IPS-NIHi7 (cell line): ENCODE measurements around the gene TFPI2.
A peak's percentile ranks its signal among the peaks of the same experiment; 100 is the strongest.

ENCODE experiments used
- DNase-seq: peaks from one replicate; pipeline ENCODE4 v3.0.0; 2012; ENCODE audit warnings: mixed read lengths; ENCODE audit errors: extremely low spot score

The TFPI2 gene

DNA sequence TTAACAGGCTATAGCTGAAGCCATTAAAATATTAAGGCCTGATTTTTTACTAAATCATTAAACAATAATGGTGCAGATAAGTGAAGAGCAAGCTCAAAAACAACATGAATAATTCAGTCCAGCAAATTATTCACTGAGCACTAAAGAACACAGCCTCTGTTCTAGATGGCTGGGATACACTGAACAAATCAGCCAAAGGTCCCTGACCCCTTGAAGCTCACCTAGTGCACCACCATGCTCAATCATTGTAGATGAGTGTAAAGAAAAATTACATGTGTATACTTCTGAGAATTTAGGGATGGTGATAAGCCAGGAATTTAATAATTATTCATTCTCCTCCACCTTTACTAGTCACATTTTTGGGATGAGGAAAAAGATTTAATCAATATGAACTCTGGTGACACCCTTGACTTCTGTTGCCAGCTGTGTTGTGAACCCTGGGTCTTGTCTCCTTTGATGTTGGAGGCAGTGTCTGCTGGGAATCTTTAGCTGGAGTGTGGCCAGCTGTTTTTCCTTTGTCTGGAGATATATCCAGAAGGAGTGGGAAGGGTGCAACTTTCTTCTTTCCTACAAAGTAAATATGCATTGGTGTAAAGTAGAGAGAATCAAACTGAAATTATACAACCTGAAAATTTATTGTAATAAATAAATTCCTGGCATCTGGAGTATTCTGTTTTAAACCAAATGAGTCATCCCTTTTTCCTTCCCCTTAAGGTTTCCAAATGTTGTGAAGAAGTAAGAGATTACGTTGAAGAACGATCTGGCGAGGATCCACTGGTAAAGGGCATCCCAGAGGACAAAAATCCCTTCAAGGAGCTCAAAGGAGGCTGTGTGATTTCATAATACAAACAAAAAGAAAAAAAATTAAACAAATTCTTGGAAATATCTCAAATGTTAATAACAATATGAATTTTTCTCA lies 19.8 kb upstream of the TFPI2 start:
- no peak for DNase-seq

DNA sequence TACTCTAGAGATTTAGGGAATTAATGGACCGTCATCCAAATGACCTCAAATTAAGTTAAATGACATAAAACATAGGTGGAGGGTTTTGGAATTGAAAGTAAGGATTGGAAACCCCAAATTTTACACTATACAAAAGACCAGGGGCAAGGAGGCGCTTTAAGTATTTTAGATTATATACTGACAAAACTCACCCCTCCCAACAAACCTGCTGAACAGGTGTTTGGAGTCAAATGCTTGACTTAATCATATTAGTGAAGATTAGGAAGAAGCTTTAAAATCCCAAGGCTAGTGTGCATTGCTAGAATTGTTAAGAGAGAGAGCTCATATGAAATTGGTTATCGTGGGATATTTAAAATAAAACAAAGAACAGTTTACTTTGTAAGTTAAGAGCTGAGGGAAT lies 15.7 kb upstream of the TFPI2 start, which contains the start of gene GNGT1:
Gene GNGT1, plus strand, starts transcription at position 301 of the 400 bp plus-strand sequence. CDS start 180 bp downstream, outside the sequence.
- DNase-seq, result no peak

DNA sequence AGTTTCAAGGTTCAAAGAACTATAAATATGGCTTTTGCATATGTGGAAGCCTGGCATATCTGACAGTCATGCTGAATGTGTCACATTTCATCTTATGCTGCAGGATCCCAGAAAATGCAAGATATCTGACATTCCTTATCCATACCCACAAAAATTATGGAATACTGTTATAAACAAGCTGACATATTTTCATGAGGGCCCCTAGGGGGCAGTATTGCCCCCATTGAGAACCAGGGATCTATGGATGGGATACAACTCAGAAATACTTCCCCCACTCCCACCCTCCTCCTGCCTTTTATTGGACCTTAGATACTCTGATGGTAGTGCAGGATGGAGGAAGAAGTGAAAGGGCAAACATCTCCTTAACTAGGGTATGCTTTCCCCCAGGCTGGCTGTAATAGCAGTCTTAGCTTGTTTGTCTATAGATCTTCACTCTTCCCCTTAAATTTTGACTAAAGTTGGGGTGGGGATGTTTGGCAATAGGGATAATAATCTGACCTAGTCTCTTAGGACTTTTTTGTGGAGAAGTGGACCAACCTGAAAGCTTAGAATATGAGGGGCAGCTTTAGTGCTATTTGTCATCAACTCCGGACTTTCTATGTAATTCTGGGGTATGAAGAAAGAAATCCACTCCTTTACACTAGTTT lies 12.3 kb upstream of the TFPI2 start:
- peak; percentile 55 for DNase-seq

DNA sequence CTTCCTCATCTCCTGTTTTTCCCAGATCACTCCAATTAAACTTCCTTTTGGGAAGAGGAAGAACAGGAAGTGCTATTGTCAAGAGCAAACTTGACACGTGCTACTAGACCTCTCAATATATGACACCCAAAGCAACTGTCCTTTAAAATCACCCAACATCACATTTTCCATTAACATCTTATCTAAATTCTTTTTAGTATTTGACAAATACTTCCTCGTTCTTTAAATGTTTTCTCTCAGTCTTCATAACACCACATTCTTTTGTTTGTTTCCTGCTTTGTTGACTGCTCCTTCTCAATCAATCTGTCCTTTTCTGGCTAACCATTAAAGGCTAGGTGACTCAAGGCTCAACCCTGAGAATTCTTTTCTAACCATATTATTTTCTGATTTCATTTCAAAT lies 7.1 kb upstream of the TFPI2 start:
- DNase-seq, result no peak

DNA sequence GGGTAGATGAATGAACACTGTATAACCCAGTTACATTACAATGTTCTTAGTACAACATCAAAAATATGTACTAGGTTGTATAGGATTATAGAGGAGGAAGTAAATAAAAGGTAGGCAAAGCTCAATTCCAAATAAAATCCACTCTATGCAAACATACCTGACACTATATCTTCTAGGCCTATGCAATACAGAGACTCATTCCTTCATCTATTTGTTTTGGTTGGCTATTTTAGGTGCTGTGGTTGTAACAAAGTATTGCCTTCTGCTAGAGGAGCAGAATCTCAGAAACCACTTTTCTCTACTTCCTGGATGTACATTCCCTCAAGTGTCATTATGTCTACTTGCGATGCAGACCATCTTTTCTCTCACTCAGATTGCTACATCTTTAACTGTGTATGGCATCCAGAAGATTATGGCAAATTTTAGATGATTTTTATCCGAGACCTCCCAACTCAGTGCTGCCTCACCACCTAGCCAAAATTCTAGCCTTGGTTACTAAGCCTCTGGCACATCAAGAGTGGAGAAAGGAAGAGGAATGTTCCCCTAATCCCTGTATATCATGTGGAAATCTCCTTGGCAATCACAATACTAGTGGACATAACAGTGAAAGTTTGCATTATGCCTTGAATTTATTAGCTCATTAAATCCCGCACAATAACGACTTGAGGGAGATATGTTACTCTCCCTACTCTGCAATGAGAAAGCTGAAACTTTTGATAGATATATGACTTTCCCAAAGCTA lies 5.5 kb upstream of the TFPI2 start:
- DNase-seq, result no peak

- no peak for DNase-seq
Measured at GRCh38 chr7:93894966-93895640, 4.5 kb upstream of the TFPI2 start.

DNA sequence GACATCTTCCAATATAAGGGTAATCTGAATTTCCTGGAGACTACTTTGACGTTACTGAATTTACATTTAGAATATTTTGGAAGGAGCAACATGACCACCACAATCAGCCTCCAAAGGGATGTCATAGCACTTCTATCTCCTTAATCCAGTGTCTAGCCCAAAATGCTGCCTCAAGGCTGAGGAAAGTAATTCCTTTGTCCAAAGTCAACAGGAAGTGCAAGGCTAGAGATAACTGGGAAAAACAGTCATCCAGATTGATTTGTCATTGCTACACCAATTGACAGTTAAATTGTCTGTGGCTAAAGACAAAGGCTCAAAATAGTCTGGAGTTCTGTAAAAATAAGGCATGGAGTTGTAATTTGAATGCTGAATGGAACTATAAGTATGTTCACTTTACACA lies 3.9 kb upstream of the TFPI2 start:
- no peak for DNase-seq

- peak; percentile 54 for DNase-seq
Measured at GRCh38 chr7:93890041-93890463, 501 bp downstream of the TFPI2 start.

- DNase-seq, result no peak
Measured at GRCh38 chr7:93889261-93889660, 1.3 kb downstream of the TFPI2 start.

DNA sequence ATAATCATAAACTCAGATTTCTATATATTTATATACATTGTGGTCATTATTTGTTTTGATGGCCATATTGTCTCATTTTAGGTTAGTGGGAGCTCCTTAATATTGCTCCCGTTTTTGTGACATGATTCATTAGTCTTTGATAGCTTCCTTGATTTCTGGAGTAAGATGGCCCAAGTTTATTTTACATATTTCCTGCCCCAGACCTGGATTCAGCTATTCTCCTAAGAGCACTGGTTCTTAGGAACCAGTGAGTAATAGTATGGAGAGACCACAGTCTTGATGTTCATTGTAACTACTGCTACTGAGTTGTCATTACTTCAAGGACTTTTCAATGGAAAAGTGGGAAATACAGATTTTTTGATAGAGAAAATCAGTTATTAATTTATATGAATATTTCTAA lies 6.0 kb downstream of the TFPI2 start:
- no peak for DNase-seq

DNA sequence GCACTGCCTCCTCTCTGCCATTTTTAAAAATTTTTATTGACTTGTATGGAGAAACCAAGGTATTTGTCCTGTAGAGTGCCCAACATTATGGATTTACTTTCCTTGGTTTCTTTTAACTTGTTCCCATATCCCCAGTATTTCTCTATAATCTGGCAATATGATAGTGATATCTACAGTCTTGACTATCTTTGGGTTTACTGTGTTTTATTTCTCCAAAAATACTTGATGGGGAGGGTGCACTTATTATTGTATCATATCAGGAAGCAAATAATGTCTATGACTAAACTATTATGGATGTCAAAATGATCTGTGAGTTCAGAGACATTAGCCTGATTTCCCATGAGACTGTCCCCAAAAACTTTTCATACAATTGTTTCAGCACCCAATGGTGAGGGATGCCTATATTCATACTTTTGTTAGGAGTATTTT lies 6.6 kb downstream of the TFPI2 start:
- DNase-seq, result no peak

DNA sequence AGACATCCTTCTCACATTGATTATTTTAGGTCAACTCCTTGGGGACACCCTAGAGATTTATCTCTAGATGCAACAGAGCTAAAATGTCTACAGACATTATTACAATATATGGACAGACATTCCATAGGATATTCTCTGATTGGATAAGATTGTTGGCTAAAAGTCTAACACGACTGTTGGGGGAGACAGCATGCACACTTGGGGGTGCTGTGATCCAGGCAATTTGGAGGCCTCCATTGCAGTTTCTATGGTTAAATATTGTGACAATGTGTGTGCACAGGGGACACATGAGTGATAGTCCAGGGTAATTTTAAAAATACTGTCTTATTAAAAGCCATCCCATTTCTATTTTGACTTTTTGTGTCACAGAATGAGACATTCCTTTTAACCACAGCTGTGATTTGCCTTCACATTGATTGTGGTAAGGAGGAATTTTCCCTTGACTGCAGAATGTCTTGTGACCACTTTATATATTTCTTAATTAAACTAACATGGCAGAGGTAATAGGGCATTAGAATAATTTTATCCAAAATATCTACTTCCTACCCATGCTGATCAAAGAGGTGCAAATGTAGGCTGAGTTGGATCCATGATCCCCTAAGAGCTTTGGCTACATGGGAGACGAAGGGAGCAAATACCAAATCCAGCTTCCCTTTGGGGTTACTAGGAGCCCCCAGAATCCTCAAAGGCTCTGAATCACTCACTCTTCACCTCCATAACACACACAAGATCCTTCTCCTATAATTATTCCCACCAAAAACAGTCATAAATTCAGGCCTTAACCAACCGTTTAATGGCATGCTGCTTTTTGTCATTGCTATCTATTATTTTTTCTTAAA lies 7.3 kb downstream of the TFPI2 start:
- DNase-seq, result no peak

GRCh38 chr7:93882468-93882867 lies 8.1 kb downstream of the TFPI2 start:
- no peak for DNase-seq

GRCh38 chr7:93879356-93879755 lies 11.2 kb downstream of the TFPI2 start:
- DNase-seq, result no peak

- no peak for DNase-seq
Measured at GRCh38 chr7:93877742-93878141, 12.8 kb downstream of the TFPI2 start.

DNA sequence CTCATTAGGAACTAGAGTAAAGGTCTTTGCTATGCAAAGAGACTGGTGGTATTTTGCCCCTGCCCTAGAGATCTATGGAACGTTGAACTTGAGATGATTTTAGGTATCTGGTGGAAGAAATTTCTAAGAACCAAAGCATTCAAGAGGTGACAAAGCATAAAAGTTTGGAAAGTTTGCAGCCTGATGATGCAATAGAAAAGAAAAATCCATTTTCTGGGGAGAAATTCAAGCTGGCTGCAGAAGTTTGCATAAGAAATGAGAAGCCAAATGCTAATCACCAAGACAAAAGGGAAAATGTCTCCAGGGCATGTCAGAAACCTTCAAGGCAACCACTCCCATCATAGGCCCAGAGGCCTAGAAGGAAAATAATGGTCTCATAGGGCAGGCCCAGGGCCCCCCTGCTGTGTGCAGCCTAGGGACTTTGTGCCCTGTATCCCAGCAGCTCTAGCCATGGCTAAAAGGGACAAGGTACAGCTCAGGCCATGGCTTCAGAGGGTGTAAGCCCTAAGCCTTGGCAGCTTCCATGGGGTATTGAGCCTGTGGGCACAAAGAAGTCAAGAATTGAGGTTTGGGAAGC lies 16.5 kb downstream of the TFPI2 start:
- DNase-seq, result no peak

GRCh38 chr7:93866886-93867285 lies 23.7 kb downstream of the TFPI2 start:
- DNase-seq, result no peak

DNA sequence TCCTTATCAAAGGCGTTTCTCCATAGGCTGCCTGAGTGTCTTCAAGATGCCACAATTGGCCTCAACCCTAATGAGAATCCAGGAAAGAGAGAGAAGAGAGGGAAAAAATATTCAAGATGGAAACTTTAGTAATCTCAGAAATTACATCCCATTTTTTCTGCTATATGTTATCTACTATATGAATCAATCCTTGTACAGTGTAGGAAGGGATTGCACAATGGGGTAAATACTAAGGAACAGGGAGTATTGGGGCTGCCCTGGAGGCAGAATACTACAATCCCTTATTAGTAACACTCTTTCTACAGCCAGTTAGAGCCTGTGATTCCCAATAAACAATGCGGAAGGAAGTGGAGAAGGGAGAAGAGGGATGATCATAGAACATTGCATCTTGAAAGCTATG lies 27.9 kb downstream of the TFPI2 start:
- DNase-seq, result no peak

DNA sequence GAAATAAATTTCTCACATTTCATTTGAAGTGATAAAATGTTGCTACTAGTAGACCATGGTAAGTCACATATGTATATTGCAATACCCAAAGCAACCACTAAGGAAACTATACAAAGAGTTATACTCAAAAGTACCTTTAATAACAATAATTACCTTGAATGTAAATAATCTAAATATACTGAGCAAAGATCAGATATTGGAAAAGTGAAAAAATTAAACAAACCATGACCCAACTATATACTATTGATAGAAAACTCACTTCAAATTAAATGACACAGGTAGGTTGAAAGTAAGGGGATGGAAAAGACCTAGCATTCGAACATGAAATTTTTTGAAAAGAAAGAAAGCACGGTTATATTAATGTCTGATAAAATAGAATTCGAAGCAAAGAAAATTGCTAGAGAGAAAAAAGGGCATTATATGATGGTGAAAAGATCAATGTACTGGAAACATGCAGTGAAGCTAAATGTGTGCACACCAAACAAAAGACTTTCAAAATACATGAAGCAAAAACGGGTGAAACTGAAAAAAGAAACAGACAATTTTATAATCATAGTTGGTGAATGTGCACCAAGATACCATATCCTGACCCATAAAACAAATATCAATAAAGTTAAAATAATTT lies 29.1 kb downstream of the TFPI2 start:
- no peak for DNase-seq

GRCh38 chr7:93860261-93860660 lies 30.3 kb downstream of the TFPI2 start:
- DNase-seq, result no peak
